ENCODE measurements around the gene GOT1.

The GOT1 gene

GRCh38 chr10:99394256-99394655 lies 36.2 kb downstream of the GOT1 start:
- no peak for DNase-seq

GRCh38 chr10:99393683-99394082 lies 36.7 kb downstream of the GOT1 start:
- DNase-seq, result no peak

- no peak for DNase-seq
Measured at GRCh38 chr10:99393036-99393435, 37.4 kb downstream of the GOT1 start.

GRCh38 chr10:99391346-99391745 lies 39.1 kb downstream of the GOT1 start:
- DNase-seq, result no peak

- DNase-seq, result no peak
Measured at GRCh38 chr10:99389729-99390480, 40.5 kb downstream of the GOT1 start.

- DNase-seq, result no peak
Measured at GRCh38 chr10:99387541-99387940, 42.9 kb downstream of the GOT1 start.

- DNase-seq, result no peak
Measured at GRCh38 chr10:99387071-99387470, 43.4 kb downstream of the GOT1 start.

GRCh38 chr10:99382176-99382575 lies 48.2 kb downstream of the GOT1 start:
- no peak for DNase-seq

GRCh38 chr10:99375426-99375825 lies 55.0 kb downstream of the GOT1 start:
- DNase-seq, result no peak

GRCh38 chr10:99374972-99375371 lies 55.5 kb downstream of the GOT1 start:
- no peak for DNase-seq

GRCh38 chr10:99374526-99374925 lies 55.9 kb downstream of the GOT1 start:
- DNase-seq, result no peak

GRCh38 chr10:99372546-99373271 lies 57.7 kb downstream of the GOT1 start:
- peak; percentile 23 to 33 (median 24) for DNase-seq

- DNase-seq, result peak; percentile 25 to 31 (median 27)
Measured at GRCh38 chr10:99370993-99371392, 59.4 kb downstream of the GOT1 start.

GRCh38 chr10:99369551-99369950 lies 60.9 kb downstream of the GOT1 start:
- DNase-seq, result no peak

GRCh38 chr10:99369126-99369525 lies 61.3 kb downstream of the GOT1 start:
- no peak for DNase-seq

- DNase-seq, result no peak
Measured at GRCh38 chr10:99368646-99369045, 61.8 kb downstream of the GOT1 start.

GRCh38 chr10:99366666-99367065 lies 63.8 kb downstream of the GOT1 start:
- no peak for DNase-seq

GRCh38 chr10:99365736-99366135 lies 64.7 kb downstream of the GOT1 start:
- DNase-seq, result no peak

- DNase-seq, result no peak
Measured at GRCh38 chr10:99365311-99365710, 65.1 kb downstream of the GOT1 start.

- no peak for DNase-seq
Measured at GRCh38 chr10:99364125-99364524, 66.3 kb downstream of the GOT1 start.

- DNase-seq, result no peak
Measured at GRCh38 chr10:99360934-99361333, 69.5 kb downstream of the GOT1 start.

- DNase-seq, result no peak
Measured at GRCh38 chr10:99358101-99358500, 72.3 kb downstream of the GOT1 start.

GRCh38 chr10:99357691-99358090 lies 72.7 kb downstream of the GOT1 start:
- DNase-seq, result no peak

- no peak for DNase-seq
Measured at GRCh38 chr10:99353182-99353581, 77.2 kb downstream of the GOT1 start.

- no peak for DNase-seq
Measured at GRCh38 chr10:99347672-99348071, 82.8 kb downstream of the GOT1 start.

Measured in suppressor macrophage treated with lipopolysaccharide for 1 hour (primary cell).